Measurements from ENCODE around the gene CCDC61.

CCDC61 gene

GRCh38 chr19:46043519-46043918 is 48.3 kb downstream of the CCDC61 start:
- DNase-seq = no peak

- DNase-seq = no peak
Observed at GRCh38 chr19:46049597-46049996, 54.3 kb downstream of the CCDC61 start.

- no peak for DNase-seq
Observed at GRCh38 chr19:46052896-46053295, 57.6 kb downstream of the CCDC61 start.

GRCh38 chr19:46056536-46056935 is 61.3 kb downstream of the CCDC61 start:
- DNase-seq = no peak

- DNase-seq = no peak
Observed at GRCh38 chr19:46058778-46059177, 63.5 kb downstream of the CCDC61 start.

GRCh38 chr19:46060012-46060411 is 64.7 kb downstream of the CCDC61 start:
- no peak for DNase-seq

GRCh38 chr19:46063201-46063600 is 67.9 kb downstream of the CCDC61 start:
- no peak for DNase-seq

GRCh38 chr19:46065486-46066071 is 70.3 kb downstream of the CCDC61 start:
- DNase-seq = no peak

- no peak for DNase-seq
Observed at GRCh38 chr19:46066471-46066870, 71.2 kb downstream of the CCDC61 start.

- no peak for DNase-seq
Observed at GRCh38 chr19:46067691-46068090, 72.4 kb downstream of the CCDC61 start.

Measured in activated CD4-positive, CD25-positive, alpha-beta regulatory T cell (primary cell).